Activated naive CD4-positive, alpha-beta T cell (primary cell): Measurements from ENCODE around the gene ZFHX2.

Experiments
- DNase-seq, 4 experiments: peaks; one replicate each; lab custom pipeline; 2025; lab: John Stamatoyannopoulos, UW

ZFHX2 gene

DNA sequence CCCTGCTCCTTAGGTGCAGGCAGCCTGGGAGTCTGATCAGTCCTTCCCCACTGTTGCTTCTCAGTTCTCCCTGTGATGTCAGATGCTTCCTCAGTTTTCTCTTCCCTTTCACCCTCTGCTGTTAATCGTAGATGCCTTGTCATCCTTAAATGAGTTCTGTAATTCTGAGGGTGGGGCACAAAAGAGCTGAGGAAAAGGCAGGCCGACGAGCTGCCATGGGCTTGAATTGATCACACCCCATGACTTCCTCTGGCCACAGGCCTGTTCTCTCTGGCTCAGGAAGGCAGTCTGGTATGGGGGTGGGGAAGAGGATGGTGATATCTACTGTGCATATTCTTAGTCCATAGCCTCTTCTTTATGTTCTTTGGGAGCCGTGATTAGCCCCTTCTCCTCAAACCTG is 21.3 kb upstream of the ZFHX2 start:
- DNase-seq: no peak

- DNase-seq: no peak
Observed at GRCh38 chr14:23572524-23572828, 20.9 kb upstream of the ZFHX2 start.

DNA sequence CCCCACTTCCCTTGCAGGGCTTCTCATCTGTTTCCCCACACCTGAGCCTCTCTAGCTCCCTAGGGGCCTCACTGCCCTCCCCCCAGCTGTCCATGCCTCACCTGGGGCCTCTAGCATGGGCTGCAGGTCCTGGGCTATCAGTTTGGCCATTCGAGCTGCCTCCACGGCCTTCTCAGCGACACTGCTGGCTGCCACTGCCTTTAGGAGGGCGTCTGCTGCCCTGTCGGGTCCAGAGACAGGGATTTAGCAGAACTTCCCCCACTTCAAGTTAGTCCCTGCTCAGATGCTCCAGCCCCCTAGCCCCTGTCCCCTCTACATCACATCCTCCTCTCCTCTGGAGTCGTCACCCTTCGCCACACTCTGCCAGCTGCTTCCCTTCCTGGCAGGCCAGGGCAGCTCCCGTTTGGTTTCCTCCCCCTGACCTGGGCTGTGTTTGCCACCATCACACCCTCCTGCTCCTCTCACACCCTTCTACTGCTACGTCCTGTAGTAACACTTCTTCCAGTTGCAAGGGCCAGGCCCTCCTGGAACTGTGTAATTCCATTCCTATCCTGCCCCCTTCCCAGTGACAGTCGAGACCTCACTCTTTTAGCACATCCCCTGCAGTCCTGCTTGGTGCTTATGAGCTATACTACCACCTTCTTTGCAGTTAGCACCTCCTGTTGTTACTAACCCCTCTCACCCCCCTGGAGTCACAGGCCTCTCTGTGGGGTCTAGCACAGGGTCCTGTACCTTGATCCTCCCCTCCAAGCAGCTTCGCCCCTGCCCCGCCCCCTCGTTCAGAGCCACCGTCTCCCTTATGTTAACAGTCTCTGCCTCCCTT is 20.3 kb upstream of the ZFHX2 start:
- no peak for DNase-seq

GRCh38 chr14:23570806-23571483 is 19.4 kb upstream of the ZFHX2 start:
- DNase-seq: no peak

- DNase-seq: no peak
Observed at GRCh38 chr14:23569443-23570151, 18.0 kb upstream of the ZFHX2 start.

DNA sequence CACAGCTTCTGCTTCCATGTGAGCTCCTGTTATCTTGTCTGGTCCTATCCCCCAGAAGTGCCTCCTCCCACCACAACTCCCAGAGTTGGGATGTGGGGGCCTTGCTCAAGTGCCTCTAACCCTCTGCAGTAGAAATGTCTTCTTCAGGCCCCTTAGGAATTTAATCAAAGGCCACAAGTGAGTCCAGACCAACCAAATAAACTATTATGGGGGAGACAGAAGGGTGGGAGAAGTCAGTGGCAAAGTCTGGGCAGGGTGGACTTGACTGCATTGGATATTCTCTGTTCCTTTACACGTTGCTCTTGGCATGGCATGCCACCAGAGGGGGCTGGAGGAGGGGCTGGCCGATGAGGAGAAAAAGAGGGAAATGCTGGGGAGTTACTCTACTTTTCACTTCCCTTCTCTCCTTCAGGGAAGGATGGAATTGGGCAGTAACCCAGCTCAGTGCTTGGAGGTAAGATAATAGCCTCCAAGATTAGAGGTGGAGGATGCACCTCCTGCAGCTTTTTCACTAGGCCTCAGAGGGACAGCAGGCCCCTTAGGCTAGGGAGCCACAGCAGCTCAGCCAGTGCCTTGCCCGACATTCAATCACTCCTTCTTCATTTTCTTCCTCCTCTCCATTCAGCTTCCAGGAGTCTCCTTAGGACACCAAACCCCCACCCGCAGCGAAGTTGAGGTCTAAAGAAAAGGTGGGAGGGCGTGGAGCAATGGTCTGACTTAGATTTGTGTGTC is 17.2 kb upstream of the ZFHX2 start:
- no peak for DNase-seq

GRCh38 chr14:23568021-23568599 is 16.5 kb upstream of the ZFHX2 start:
- no peak for DNase-seq

- DNase-seq: peak; percentile 64 to 76 (median 70)
Observed at GRCh38 chr14:23567186-23568020, 15.8 kb upstream of the ZFHX2 start, which contains the start of gene AP1G2. TSS of gene AP1G2 (minus strand) at chr14:23567791. CDS start at chr14:23567314, 477 bp downstream.

- DNase-seq: no peak
Observed at GRCh38 chr14:23566778-23567185, 15.2 kb upstream of the ZFHX2 start.

DNA sequence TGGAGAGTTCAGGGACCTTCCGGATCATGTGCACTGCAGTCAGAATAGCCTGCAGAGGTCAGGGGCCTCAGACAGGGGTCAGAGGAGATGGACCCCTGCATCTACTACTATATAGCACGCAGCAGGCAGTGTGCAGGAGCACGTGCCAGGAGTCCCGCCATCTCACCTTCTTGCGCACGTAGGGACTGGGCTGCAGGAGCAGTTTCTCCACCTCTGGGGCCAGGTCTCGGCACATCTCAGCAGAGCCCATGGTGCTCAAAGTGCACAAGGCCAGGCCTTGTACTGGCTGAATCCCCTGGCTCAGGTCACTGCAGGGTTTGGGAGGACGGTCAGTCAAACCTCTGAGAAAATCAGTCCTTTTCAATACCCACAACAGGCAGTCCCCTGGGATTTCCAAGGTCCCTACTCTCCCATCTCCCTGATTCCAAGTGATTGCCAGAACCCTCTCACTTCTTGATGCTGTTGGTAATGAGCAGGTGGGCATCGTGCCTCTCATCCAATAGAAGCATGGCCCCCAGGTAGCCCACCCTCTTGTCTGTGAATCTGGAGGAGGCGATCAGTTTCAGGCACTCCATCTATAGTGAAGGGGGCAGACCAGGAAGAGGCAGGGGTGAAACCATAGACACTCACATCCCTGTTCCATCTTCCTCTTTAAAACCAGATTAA is 14.7 kb upstream of the ZFHX2 start:
- DNase-seq: no peak

DNA sequence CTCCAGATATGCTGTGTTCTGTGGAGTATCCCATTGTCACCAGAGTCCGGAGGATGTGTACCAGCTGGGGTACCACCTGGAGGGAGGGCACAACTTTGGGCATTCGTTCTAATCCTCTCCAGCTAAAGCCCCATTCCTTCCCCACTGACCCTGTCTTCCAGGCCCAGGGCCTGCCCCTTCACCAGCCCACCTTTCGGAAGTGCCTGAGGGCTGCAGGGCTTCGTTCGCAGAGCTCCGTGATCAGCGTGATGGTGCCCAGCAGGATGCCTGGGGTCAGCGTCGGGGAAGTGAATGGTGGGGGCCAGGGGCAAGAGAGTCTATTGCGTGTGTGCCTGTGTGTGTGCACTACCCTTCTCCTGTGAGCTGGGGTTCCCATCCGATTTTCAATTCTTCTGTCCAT is 14.1 kb upstream of the ZFHX2 start:
- DNase-seq: no peak

- no peak for DNase-seq
Observed at GRCh38 chr14:23564876-23565275, 13.3 kb upstream of the ZFHX2 start.

GRCh38 chr14:23564181-23564812 is 12.7 kb upstream of the ZFHX2 start:
- no peak for DNase-seq

- DNase-seq: no peak
Observed at GRCh38 chr14:23563473-23564180, 12.1 kb upstream of the ZFHX2 start.

DNA sequence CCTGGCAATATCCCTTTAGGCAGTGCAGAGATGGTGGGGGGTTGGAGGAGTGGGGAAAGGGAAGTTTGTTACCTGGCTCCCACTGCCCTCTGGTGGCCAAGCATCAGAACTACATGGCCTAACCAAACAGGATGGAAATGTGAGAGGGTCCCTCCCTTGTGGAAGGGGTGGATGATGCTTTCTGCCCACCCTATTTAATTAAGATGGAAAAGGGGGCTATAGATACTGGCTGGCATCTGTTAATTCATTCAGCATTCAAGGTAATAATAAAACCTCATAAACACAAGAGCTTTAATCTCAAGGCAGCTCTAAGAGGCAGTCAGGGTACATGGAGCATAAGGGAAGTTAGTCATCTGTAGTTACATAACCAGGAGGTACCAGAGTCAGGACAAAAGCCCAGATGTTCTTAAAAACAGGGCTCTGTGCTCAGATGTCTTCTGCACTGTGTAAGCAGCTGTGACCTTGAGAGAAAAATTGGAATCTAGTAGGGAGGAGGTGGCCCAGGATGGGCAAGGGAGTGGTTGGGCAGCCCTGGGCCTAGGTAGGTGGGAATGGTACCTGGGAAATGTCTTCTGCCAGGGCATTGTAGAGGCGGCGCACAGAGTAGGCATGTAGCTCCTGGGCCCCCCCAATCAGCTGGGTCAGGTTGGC is 11.4 kb upstream of the ZFHX2 start:
- peak in 3 of 4 experiments; percentile 24 to 40 (median 28) for DNase-seq

DNA sequence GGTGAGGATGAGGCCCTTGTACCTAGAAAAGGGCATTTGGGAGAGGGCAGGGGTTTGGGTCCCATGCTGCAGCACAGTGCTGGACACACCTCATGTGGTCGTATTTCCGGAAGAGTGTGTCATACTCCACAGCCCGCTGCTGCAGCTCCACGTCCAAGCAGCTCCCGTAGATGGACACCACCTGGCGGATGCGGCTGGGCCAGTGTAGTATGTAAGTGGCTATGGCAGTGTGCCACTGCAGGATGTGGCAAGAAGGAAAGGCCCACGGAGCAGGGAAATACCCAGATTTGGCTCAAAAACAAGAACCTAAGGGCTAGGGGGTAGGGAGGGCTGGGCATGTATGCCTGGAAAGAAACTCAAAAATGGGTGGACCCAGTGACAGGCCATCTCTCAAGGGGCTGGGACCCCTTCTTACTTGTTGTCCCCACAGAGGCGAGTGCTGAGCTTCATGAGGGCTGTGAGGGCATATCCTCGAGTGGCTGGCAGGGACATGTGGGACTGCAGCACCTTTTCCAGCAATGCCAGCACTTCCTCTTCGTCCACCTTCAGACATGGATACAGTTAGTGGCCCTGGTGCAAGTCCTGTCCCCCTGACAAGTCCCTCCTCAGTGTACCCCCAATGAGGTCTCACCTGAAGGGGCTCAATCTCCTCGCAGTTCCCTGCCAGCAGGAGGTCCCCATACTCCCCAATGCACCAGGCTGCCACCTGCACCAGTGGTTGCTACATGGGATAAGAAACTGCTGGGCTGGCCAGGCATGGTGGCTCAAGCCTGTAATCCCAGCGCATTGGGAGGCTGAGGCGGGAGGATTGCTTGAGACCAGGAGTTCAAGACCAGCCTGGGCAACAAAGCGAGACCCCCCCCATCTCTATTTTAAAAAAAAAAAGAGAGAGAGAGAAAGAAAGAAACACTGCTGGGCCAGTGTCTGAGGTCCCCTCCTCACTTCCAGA is 10.6 kb upstream of the ZFHX2 start:
- DNase-seq: no peak

DNA sequence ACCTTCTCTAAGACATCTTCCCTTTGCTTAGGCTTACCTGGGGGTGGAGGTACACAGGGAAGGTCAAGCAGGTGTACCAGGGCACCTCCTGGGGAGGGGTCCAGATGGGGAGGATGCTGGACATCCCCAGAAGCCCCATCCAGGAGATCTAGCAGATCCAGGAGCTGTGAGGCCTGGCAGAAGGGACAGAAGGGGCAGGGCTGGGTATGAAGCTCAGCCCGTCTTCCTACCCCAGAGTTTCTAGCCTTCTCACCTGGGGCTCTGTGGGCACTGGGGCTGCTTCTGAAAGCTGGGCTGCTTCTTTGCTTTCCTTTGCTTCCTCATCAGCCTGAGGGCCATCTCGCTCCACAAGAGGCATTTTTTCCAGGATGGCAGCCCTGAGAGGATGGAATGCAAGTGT is 9.7 kb upstream of the ZFHX2 start:
- no peak for DNase-seq
